HEK293 (cell line): ENCODE data around the gene PLCG2.

ENCODE experiments used
- ZNF132 ChIP-seq: fragments of 450-650 bp; formaldehyde crosslinking; IDR thresholded peaks from 2 replicates; pipeline ENCODE4 v1.5.1; 2017; ENCODE audit warnings: missing biosample characterization, missing genetic modification characterization, borderline replicate concordance
- TF ChIP-seq, protein P1 (sequence below): fragments of 450-650 bp; formaldehyde crosslinking; IDR thresholded peaks from 2 replicates; pipeline ENCODE4 v1.5.1; 2016; ENCODE audit warnings: missing biosample characterization, missing genetic modification characterization
- TF ChIP-seq, protein P2 (sequence below): fragments of 450-650 bp; formaldehyde crosslinking; IDR thresholded peaks from 2 replicates; pipeline ENCODE4 v1.5.1; 2016; ENCODE audit warnings: missing biosample characterization, missing genetic modification characterization

DNA sequence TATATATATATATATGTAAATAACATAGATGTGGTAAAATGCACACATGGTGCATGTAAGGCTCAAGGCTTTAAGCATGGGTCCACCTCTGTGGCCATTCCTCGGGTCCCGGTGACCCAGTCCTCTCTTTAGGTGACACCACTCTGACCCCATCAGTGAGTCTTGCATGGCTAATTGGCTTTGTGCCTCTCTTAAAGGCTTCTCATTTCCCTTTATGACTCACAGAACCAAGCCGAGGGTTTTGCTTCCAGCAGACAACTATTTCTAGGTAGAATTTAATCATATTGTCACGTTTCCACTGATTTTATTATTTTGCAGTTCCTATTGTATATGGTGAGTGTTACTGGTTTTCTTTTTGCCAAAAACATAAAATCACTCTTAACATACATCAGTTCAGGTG is 59.7 kb downstream of the PLCG2 start:
- TF ChIP-seq, protein P1, sequence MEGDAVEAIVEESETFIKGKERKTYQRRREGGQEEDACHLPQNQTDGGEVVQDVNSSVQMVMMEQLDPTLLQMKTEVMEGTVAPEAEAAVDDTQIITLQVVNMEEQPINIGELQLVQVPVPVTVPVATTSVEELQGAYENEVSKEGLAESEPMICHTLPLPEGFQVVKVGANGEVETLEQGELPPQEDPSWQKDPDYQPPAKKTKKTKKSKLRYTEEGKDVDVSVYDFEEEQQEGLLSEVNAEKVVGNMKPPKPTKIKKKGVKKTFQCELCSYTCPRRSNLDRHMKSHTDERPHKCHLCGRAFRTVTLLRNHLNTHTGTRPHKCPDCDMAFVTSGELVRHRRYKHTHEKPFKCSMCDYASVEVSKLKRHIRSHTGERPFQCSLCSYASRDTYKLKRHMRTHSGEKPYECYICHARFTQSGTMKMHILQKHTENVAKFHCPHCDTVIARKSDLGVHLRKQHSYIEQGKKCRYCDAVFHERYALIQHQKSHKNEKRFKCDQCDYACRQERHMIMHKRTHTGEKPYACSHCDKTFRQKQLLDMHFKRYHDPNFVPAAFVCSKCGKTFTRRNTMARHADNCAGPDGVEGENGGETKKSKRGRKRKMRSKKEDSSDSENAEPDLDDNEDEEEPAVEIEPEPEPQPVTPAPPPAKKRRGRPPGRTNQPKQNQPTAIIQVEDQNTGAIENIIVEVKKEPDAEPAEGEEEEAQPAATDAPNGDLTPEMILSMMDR (tag by site-specific recombination): no peak
- TF ChIP-seq, protein P2, sequence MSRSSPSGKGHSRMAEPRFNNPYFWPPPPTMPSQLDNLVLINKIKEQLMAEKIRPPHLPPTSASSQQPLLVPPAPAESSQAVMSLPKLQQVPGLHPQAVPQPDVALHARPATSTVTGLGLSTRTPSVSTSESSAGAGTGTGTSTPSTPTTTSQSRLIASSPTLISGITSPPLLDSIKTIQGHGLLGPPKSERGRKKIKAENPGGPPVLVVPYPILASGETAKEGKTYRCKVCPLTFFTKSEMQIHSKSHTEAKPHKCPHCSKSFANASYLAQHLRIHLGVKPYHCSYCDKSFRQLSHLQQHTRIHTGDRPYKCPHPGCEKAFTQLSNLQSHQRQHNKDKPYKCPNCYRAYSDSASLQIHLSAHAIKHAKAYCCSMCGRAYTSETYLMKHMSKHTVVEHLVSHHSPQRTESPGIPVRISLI (tag by site-specific recombination): no peak
- TF ChIP-seq ZNF132 (tag by site-specific recombination): no peak
